Esophagus squamous epithelium (tissue), 5 donors: ENCODE results near the gene PYGO1. TPM values are rescaled to one million over a fixed set of nuclear protein-coding genes. Genes with fewer than 3 reads are reported as not detected.

ENCODE experiments used
- DNase-seq: peaks from one replicate; lab custom pipeline; 2025; lab: John Stamatoyannopoulos, UW
- H3K27ac ChIP-seq, 4 donors: fragments of 200-600 bp; sonication (generic); one replicate each; pipeline ENCODE4 v1.5.1; 2016 to 2019; ENCODE audit warnings: mild to moderate bottlenecking in 1 of 4
- H3K27me3 ChIP-seq, 4 donors: fragments of 200-600 bp; sonication (generic); 1 replicate in 3 of 4; 2 replicates in 1 of 4; pipeline versions ENCODE4 v1.5.1 to v1.6.0; 2017 to 2021; ENCODE audit warnings: antibody characterized with exemption in 1 of 4
- H3K36me3 ChIP-seq, 3 donors: fragments of 200-600 bp; sonication (generic); one replicate each; pipeline ENCODE4 v1.5.1; 2016 to 2019
- H3K4me1 ChIP-seq, 3 donors: fragments of 200-600 bp; sonication (generic); one replicate each; pipeline ENCODE4 v1.5.1; 2017 to 2019
- H3K4me3 ChIP-seq, 4 donors: fragments of 200-600 bp; sonication (generic); 1 replicate in 3 of 4; 2 replicates in 1 of 4; pipeline ENCODE4 v1.5.1; 2016 to 2019; ENCODE audit warnings: mild to moderate bottlenecking in 2 of 4, moderate library complexity in 1 of 4
- H3K9me3 ChIP-seq, 3 donors: fragments of 200-600 bp; sonication (generic); one replicate each; pipeline ENCODE4 v1.5.1; 2016 to 2019
- POLR2A ChIP-seq, 4 donors: fragments of 450-650 bp; IDR thresholded peaks; one replicate each; pipeline ENCODE4 v1.6.1; 2017; ENCODE audit warnings: antibody characterized with exemption in 4 of 4, mild to moderate bottlenecking in 4 of 4, moderate library complexity in 3 of 4
- WGBS, 2 donors: methylation state at CpG; one replicate each; pipeline ENCODE4 v1.1.5; 2018; 5-methylcytosine and 5-hydroxymethylcytosine counted together
- intact Hi-C: fragments of 100-400 bp; cut with DNase I; formaldehyde crosslinking; loops from one replicate; pipeline ENCODE4 v1.15.0; 2022
- total RNA-seq, 4 donors: library from RNA; depleted of rRNA; stranded (reverse); fragments of >200 nt; gene quantifications; one replicate each; pipeline ENCODE4 v1.1.0, GENCODE V29; 2016
- TF ChIP-seq, protein P1 (sequence below), 6 experiments: fragments of 450-650 bp in 4 of 6; fragments of 200-600 bp in 2 of 6; sonication (generic) in 2 of 6; IDR thresholded peaks; one replicate each; pipeline ENCODE4 v1.5.1; 2016 to 2019; ENCODE audit warnings: antibody characterized with exemption in 6 of 6, mild to moderate bottlenecking in 4 of 6, moderate library complexity in 4 of 6
- donor health status: DM: yes; HTN: yes; CAD: no.

PYGO1 gene
- total RNA-seq, 4 donors from 2014 or later = 1.3 to 5.1 (median 1.8) TPM

DNA sequence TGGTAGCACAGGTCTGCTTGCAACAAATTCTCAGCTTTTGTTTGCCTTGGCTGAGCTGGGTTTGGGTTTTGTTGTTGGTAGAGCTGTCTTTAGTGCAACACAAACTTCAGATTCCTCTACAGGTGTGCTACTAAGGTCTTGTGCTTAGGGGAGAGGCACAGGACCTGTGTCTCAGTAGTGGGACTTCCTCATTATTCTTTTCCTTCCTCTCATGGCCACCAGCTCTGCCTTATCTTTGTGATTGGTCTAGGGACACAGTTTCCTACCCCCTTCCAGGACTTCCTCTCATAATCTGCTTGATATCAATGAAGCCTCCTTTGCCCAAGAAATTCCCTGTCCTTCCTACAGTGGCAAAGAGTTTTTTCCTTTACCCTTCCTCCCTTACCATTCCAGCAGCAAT is 55.2 kb downstream of the PYGO1 start:
- H3K27me3 ChIP-seq = no peaks in the 10 kb centered on the region
- intact Hi-C loops = no loop called here
- H3K4me1 ChIP-seq = no peaks in the 10 kb centered on the region
- H3K36me3 ChIP-seq = no peaks in the 10 kb centered on the region
- H3K27ac ChIP-seq = no peak overlapping the region
- H3K9me3 ChIP-seq = no peaks in the 10 kb centered on the region
- DNase-seq = no peak
- TF ChIP-seq, protein P1, sequence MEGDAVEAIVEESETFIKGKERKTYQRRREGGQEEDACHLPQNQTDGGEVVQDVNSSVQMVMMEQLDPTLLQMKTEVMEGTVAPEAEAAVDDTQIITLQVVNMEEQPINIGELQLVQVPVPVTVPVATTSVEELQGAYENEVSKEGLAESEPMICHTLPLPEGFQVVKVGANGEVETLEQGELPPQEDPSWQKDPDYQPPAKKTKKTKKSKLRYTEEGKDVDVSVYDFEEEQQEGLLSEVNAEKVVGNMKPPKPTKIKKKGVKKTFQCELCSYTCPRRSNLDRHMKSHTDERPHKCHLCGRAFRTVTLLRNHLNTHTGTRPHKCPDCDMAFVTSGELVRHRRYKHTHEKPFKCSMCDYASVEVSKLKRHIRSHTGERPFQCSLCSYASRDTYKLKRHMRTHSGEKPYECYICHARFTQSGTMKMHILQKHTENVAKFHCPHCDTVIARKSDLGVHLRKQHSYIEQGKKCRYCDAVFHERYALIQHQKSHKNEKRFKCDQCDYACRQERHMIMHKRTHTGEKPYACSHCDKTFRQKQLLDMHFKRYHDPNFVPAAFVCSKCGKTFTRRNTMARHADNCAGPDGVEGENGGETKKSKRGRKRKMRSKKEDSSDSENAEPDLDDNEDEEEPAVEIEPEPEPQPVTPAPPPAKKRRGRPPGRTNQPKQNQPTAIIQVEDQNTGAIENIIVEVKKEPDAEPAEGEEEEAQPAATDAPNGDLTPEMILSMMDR (IDR thresholded peaks at IDR 0.05) = no peak
- TF ChIP-seq POLR2A (IDR thresholded peaks at IDR 0.05) = no peak
- H3K4me3 ChIP-seq = no peak overlapping the region

DNA sequence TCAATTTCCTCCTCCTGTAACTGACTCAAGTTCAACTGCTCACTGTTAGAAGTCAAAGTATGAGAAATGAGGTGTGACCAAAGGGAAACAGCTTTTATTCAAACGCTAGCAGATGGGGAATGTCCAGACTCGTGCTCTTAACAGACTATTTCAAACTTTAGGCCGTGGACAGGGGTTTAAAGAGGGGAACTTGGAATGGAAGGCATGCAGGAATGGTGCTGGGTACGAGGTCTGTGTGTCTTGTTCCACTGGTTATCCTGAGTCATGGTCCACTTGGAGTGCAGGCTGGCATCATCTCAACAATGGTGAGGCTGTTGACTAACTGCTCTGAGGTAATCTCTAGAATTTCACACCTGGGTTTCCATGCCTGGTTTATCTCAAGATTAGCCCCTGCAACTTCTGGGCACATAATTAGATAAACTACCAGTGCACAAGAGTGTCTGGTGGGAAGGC is 57.3 kb downstream of the PYGO1 start:
- DNase-seq = no peak
- H3K27ac ChIP-seq = no peak overlapping the region
- H3K9me3 ChIP-seq = no peaks in the 10 kb centered on the region
- no peaks in the 10 kb centered on the region for H3K36me3 ChIP-seq
- TF ChIP-seq POLR2A (IDR thresholded peaks at IDR 0.05) = no peak
- TF ChIP-seq, protein P1 (IDR thresholded peaks at IDR 0.05) = no peak
- H3K4me3 ChIP-seq = no peak overlapping the region
- intact Hi-C loops = no loop called here
- 11 to 22% methylated on average over 4 of the region's 4 CpGs for WGBS, 2 donors
- no peaks in the 10 kb centered on the region for H3K4me1 ChIP-seq
- H3K27me3 ChIP-seq = peaks cover 0 to 5% (median 0%) of the 10 kb centered on the region in 4 donors

DNA sequence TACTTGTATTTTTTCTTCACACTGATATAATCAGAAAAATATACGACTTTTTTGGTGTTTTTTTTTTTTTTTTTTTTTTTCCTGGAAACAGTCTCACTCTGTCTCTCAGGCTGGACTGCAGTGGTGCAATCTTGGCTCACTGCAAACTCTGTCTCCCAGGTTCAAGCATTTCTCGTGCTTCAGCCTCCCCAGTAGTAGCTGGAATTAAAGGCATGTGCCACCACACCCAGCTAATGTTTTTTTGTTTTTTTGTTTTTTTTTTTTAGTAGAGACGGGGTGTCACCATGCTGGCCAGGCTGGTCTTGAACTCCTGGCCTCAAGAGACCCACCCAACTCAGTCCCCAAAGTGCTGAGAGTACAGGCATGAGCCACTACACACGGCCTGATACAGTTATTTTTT is 59.3 kb downstream of the PYGO1 start:
- WGBS, 2 donors = 49 to 65% methylated on average over 4 of the region's 4 CpGs
- no peak overlapping the region for H3K4me3 ChIP-seq
- H3K27me3 ChIP-seq = peaks cover 0 to 11% (median 0%) of the 10 kb centered on the region in 4 donors
- H3K9me3 ChIP-seq = no peaks in the 10 kb centered on the region
- intact Hi-C loops = loop anchor here (10.0 kb wide), 1 partner anchor 116 kb away; no protein-coding TSS in a partner anchor
- TF ChIP-seq POLR2A (IDR thresholded peaks at IDR 0.05) = no peak
- TF ChIP-seq, protein P1 (IDR thresholded peaks at IDR 0.05) = no peak
- H3K27ac ChIP-seq = no peak overlapping the region
- H3K36me3 ChIP-seq = no peaks in the 10 kb centered on the region
- no peak for DNase-seq
- H3K4me1 ChIP-seq = no peaks in the 10 kb centered on the region

DNA sequence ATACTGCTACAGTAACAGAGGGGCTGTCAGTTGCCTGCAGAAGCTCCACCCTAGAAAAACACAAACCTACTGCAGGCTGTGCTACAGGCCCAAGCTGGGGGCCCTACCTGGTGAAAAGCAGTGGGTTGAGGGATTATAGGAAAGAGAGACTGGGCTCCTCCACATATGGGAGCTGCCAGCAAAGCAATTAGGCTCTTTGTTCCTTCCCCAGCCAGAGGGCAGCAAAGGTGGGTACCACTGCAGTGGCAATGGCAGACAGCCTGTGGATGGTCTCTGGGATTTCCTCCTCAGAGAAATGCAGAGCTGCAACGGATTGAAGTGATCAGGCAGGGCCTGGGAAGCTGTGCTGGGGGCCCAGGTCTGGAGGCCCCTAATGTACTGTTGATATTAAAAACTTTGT is 61.0 kb downstream of the PYGO1 start:
- Histone ChIP-seq H3K4me1 (no peaks in the 10 kb centered on the region), H3K4me3 (no peak overlapping the region), H3K27ac (no peak overlapping the region), H3K9me3 (no peaks in the 10 kb centered on the region), H3K36me3 (no peaks in the 10 kb centered on the region), H3K27me3 (peaks cover 0 to 11% (median 0%) of the 10 kb centered on the region in 4 donors)
- intact Hi-C loops = loop anchor here (10.0 kb wide), 1 partner anchor 118 kb away; no protein-coding TSS in a partner anchor
- 80 to 83% methylated on average over 1 of the region's 1 CpG for WGBS, 2 donors
- TF ChIP-seq, protein P1 (IDR thresholded peaks at IDR 0.05) = no peak
- no peak for TF ChIP-seq POLR2A (IDR thresholded peaks at IDR 0.05)
- no peak for DNase-seq

DNA sequence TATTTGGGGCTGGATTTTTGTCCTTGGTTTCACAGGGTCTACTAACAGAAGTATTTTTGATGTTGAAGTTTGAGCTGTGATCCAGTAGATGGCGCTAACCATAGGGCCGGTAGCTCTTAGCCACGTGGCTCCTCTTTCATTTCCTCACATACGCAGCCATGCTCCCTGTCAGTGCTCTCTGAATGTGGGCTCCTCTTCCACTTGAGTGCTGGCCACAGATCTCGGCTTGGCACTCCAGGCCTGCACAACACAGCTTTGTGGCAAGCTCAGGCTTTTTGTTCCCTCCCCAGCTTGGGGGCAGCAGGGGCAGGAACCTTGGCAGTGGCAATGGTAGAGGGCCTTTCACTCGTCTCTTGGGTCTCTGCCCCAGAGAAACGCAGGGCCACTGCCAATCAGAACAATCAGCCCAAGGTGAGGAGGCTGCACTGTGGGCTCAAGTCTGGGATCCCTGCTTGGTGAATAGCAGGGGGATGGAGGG is 61.5 kb downstream of the PYGO1 start:
- WGBS, 2 donors = 18% methylated on average over 5 of the region's 7 CpGs
- peaks cover 0 to 11% (median 0%) of the 10 kb centered on the region in 4 donors for H3K27me3 ChIP-seq
- H3K9me3 ChIP-seq = no peaks in the 10 kb centered on the region
- intact Hi-C loops = loop anchor here (10.0 kb wide), 1 partner anchor 118 kb away; no protein-coding TSS in a partner anchor
- H3K36me3 ChIP-seq = no peaks in the 10 kb centered on the region
- no peak overlapping the region for H3K4me3 ChIP-seq
- H3K27ac ChIP-seq = no peak overlapping the region
- H3K4me1 ChIP-seq = no peaks in the 10 kb centered on the region
- TF ChIP-seq POLR2A (IDR thresholded peaks at IDR 0.05) = no peak
- TF ChIP-seq, protein P1 (IDR thresholded peaks at IDR 0.05) = peak in 5 of 6 experiments; percentile 29 to 62 (median 45)
- no peak for DNase-seq
